ENCODE results near the gene XKR3. TPM values are rescaled to one million over a fixed set of nuclear protein-coding genes. Genes with fewer than 3 reads are reported as not detected.

Gene XKR3
- total RNA-seq, 1 experiment from 2014 or later: not detected

- 0 out of 5 replicates have a peak overlapping the region, but pooled peaks of 1 of the 2 experiments have one; percentile 3 for H3K4me3 Mint-ChIP-seq
- H3K4ac ChIP-seq (ENCODE audit: low read depth, low read length): no peak overlapping the region
- H2BK12ac ChIP-seq (ENCODE audit: insufficient read length, low read depth, low read length): no peak overlapping the region
- peaks cover 7 to 53% of the 10 kb centered on the region in 2 experiments; a peak in 3 of 4 replicates for H3K4me1 Mint-ChIP-seq
- H3K27me3 ChIP-seq (ENCODE audit: insufficient read depth, low read length): no peaks in the 10 kb centered on the region
- no peak overlapping the region for H2AFZ ChIP-seq (ENCODE audit: low read length)
- H3K79me2 ChIP-seq (ENCODE audit: insufficient read depth, low read length): no peaks in the 10 kb centered on the region
- peaks cover 63 to 77% of the 10 kb centered on the region in 2 experiments for H3K9me3 Mint-ChIP-seq
- no peak overlapping the region for H4K5ac ChIP-seq (ENCODE audit: insufficient read length, low read depth, low read length)
- H3K23ac ChIP-seq (ENCODE audit: insufficient read length, low read depth, low read length): no peak overlapping the region
- no peak overlapping the region for H3K18ac ChIP-seq (ENCODE audit: insufficient read length, low read depth, low read length)
- H2BK5ac ChIP-seq (ENCODE audit: insufficient read length, low read length): no peak overlapping the region
- peaks cover 8% of the 10 kb centered on the region; the same call in 1 of the 2 replicates for H3K4me1 ChIP-seq (ENCODE audit: insufficient read depth, low read length)
- no peak overlapping the region for H4K91ac ChIP-seq (ENCODE audit: insufficient read length, low read depth, low read length)
- H3K27ac ChIP-seq (ENCODE audit: insufficient read length, low read depth, low read length): no peak overlapping the region
- no peaks in the 10 kb centered on the region for H3K79me1 ChIP-seq (ENCODE audit: insufficient read depth, low read depth, low read length, poor library complexity, severe bottlenecking)
- H4K20me1 ChIP-seq (ENCODE audit: control insufficient read depth, insufficient read depth, insufficient read length): no peaks in the 10 kb centered on the region
- no peak overlapping the region for H2AK5ac ChIP-seq (ENCODE audit: insufficient read length, low read length)
- no CpG with 5 or more reads among the region's 2 CpGs for WGBS (ENCODE audit: extremely low coverage, insufficient read length, low lambda C conversion rate)
- TF ChIP-seq, protein P1, sequence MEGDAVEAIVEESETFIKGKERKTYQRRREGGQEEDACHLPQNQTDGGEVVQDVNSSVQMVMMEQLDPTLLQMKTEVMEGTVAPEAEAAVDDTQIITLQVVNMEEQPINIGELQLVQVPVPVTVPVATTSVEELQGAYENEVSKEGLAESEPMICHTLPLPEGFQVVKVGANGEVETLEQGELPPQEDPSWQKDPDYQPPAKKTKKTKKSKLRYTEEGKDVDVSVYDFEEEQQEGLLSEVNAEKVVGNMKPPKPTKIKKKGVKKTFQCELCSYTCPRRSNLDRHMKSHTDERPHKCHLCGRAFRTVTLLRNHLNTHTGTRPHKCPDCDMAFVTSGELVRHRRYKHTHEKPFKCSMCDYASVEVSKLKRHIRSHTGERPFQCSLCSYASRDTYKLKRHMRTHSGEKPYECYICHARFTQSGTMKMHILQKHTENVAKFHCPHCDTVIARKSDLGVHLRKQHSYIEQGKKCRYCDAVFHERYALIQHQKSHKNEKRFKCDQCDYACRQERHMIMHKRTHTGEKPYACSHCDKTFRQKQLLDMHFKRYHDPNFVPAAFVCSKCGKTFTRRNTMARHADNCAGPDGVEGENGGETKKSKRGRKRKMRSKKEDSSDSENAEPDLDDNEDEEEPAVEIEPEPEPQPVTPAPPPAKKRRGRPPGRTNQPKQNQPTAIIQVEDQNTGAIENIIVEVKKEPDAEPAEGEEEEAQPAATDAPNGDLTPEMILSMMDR (conservative IDR thresholded peaks at IDR 0.05): no peak
- H3K23me2 ChIP-seq (ENCODE audit: insufficient read length, low read depth, low read length, poor library complexity, severe bottlenecking): no peaks in the 10 kb centered on the region
- H3K36me3 Mint-ChIP-seq (ENCODE audit: insufficient read depth in 1 of 3, low read depth in 3 of 3): peaks cover 0 to 1% (median 0%) of the 10 kb centered on the region in 3 experiments; a peak in 1 of 7 replicates
- H2BK20ac ChIP-seq (ENCODE audit: low read depth, low read length, poor library complexity, severe bottlenecking): no peak overlapping the region
- peak overlapping the region in 1 of 3 experiments; percentile 45; a peak in 1 of 7 replicates for H3K27ac Mint-ChIP-seq
- H2BK15ac ChIP-seq (ENCODE audit: low read depth, low read length): no peak overlapping the region
- no peak overlapping the region for H3K56ac ChIP-seq (ENCODE audit: insufficient read length, low read depth, low read length)
- no peak overlapping the region for H3K14ac ChIP-seq (ENCODE audit: insufficient read depth, low read length)
- H3K9ac ChIP-seq (ENCODE audit: extremely low read depth, insufficient read length, low read length): no peak overlapping the region
- no peak overlapping the region for H3T11ph ChIP-seq (ENCODE audit: low read length)
- DNase-seq: no peak
- no peaks in the 10 kb centered on the region for H3K9me3 ChIP-seq (ENCODE audit: control insufficient read depth, low read depth, low read length)
- no peak overlapping the region for H3K4me2 ChIP-seq (ENCODE audit: insufficient read depth, insufficient read length, low read length)
- H3K27me3 Mint-ChIP-seq (ENCODE audit: low read depth): no peaks in the 10 kb centered on the region
- no peak overlapping the region for H4K8ac ChIP-seq (replicated peaks; ENCODE audit: insufficient read length, low read depth, low read length)
- no peak overlapping the region for H2BK120ac ChIP-seq (ENCODE audit: low read depth, low read length, poor library complexity, severe bottlenecking)
Observed at GRCh38 chr22:16807109-16807508, 18.1 kb downstream of the XKR3 start.

Data from H9 (cell line).